Stimulated activated CD4-positive, alpha-beta T cell treated with anti-CD3 and anti-CD28 coated beads, Interleukin-2, amount 100 ng/mL, for 48 hours (primary cell): ENCODE results near the gene ZNF502.

Source experiments
- DNase-seq, 2 donors: peaks; one replicate each; pipeline ENCODE4 v3.0.0-alpha.2; 2020

The ZNF502 gene

DNA sequence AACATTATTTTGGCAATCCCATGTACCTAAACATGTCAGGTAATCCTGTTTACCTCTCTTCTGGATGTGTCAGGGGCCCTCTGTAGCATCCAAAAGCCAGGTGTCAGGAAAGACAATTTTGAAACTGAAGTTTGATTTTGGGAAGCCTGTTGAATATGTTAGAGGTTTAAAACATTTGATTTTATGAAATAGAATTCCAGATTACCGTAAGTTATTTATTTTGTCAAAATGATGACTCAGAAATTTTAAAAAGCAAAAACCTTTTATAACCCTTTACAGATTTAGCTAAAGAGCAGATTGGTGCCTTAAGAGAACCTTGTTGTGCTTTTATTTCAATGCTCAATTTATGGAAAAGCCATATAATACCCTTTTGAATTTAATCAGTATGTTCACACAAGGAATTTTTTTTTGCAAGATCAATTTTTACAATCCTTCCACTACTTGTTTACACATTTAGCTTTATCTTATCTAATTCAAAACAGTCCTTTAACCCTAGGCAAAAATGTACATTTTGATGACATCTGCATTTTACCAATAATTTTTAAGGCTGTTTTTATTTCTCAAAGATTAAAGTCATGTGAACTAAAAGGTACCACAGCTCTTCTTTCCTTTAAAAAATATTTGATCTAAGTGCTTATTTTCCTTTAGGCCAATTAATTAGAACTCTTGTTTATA lies 59.1 kb downstream of the ZNF502 start:
- DNase-seq: no peak

DNA sequence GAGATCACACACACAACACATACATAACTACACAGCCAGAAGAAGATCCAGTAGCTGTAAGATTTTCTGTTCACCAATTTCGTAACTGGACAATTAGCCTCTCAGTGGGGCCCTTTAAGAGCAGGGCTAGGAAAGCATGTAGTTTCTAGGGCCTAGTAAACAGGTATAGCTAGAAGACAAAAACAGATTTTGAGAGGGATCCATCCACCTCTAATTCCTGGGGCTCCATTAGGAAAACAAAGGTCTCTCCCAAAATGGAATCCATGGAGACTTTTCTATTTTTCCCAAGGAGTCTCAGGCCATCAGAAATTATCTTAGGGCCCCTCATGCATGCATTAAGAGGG lies 59.6 kb downstream of the ZNF502 start:
- no peak for DNase-seq
